Subcutaneous adipose tissue (tissue), 4 donors: Measurements from ENCODE around the gene PLEKHM3. TPM values are rescaled to one million over a fixed set of nuclear protein-coding genes. Genes with fewer than 3 reads are reported as not detected.

ENCODE experiments used
- total RNA-seq, 4 donors: library from RNA; depleted of rRNA; stranded (reverse); fragments of >200 nt; gene quantifications; one replicate each; pipeline ENCODE4 v1.1.0, GENCODE V29; 2016
- TF ChIP-seq, protein P1 (sequence below): fragments of 450-650 bp; IDR thresholded peaks from one replicate; pipeline ENCODE4 v1.5.1; 2016; ENCODE audit warnings: low read depth, mild to moderate bottlenecking, control low read depth, antibody characterized with exemption, moderate library complexity

PLEKHM3 gene
- total RNA-seq, 4 donors from 2014 or later = 24.6 to 36.0 (median 26.2) TPM

DNA sequence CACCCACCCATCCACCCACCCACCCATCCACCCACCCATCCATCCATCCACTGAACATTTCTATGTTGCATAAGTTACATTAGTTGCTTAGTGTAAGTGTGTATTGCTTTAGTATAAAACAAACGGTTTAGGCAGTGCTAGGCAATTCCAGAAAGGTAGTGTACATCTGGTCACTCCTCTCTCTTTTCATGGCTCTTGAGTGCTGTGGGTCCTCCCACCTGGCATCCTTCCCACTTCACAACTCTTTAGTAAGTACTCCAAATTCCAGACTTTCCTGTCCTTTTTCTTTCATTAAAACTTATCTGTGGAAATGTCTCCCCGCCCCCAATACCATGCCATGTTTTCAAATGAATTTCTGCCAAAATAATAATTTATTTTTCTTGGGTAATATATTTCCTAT is 122.5 kb downstream of the PLEKHM3 start:
- TF ChIP-seq, protein P1, sequence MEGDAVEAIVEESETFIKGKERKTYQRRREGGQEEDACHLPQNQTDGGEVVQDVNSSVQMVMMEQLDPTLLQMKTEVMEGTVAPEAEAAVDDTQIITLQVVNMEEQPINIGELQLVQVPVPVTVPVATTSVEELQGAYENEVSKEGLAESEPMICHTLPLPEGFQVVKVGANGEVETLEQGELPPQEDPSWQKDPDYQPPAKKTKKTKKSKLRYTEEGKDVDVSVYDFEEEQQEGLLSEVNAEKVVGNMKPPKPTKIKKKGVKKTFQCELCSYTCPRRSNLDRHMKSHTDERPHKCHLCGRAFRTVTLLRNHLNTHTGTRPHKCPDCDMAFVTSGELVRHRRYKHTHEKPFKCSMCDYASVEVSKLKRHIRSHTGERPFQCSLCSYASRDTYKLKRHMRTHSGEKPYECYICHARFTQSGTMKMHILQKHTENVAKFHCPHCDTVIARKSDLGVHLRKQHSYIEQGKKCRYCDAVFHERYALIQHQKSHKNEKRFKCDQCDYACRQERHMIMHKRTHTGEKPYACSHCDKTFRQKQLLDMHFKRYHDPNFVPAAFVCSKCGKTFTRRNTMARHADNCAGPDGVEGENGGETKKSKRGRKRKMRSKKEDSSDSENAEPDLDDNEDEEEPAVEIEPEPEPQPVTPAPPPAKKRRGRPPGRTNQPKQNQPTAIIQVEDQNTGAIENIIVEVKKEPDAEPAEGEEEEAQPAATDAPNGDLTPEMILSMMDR = no peak

DNA sequence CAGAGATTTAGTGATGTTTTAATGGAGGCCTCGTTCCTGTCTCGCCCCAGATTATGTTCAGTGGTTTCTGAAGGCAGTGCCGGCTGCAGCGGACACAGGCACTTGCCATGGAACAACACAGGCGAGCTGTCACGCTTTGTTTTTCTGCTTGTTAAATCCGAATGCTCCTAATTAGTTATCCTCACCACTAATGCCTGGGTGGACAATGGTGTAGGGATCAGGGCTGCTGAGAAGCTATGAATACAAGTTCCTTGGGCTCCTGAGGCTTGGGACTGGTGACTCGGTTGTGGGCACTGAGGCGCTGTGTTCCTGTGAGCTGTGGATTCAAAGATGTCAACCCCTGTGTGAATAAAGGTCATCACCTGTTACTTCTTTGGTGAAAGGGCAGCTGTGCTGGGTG is 123.5 kb downstream of the PLEKHM3 start:
- TF ChIP-seq, protein P1 = no peak

DNA sequence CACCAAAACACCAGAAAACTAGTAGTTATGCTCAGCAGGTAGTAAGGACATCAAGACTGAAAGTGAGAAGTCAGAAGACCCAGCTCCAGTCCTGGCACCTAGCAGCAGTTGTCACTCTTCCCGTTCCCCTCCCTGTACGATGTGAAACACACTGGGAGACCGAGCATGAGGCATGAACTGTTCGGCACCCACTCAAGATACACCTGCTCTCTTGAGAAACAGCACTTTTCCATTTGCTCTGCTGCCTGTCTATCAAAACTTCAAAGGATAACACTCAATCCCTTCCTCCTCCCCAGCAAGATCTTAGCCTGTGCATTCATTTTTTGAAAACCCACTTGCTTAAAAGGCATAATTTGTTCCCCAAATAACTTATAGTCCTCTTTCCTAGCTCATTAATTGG is 123.9 kb downstream of the PLEKHM3 start:
- TF ChIP-seq, protein P1 = no peak

DNA sequence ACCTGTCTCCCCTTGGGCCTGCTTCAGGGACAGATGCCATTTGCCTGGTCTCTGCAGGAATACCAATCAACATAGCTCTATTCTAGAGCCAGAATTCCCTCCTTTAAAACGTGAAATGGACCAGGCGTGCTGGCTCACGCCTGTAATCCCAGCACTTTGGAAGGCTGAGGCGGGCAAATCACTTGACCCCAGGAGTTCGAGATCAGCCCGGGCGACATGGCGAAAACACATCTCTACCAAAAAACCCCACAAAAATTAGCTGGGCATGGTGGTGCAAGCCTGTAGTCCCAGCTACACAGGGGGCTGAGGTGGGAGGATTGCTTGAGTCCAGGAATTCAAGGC is 127.0 kb downstream of the PLEKHM3 start:
- TF ChIP-seq, protein P1 = no peak

DNA sequence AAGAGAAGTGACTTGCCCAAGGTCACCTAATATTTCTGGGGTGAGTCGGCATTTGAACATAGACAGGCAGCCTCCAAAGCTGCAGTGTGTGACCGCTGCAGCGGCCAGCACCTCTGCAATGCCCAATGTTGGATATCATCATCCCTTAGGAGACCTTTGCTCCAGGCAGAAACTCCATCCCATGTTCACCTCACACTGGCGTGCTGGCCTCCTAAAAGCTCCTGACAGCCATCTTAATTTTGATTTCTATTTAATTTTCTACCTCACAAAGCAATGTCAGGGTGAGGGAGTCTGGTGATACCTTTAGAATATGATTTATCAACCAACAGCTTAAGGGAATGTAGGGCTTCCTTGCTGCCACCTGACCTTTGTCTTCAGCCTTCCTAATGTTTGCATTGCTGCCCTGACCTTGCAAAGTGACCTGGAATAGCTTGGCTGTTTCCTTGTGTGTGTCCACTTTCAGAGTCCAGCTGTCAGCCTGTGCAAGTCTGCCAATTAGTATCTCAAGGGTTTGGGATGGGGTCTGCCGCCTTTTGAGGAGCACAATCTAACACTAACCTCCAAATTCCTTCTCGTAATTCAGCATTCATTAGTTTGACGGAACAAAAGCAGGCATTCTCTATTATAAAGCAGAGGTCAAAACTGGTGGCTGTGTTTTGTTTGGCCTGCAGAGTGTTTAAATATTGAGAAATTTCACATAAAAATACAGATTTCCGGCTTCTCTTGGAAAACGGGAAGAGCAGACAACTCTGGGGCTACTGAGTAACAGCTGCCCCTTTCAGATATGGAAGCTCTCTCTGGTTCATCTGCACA is 127.6 kb downstream of the PLEKHM3 start:
- TF ChIP-seq, protein P1 = no peak

DNA sequence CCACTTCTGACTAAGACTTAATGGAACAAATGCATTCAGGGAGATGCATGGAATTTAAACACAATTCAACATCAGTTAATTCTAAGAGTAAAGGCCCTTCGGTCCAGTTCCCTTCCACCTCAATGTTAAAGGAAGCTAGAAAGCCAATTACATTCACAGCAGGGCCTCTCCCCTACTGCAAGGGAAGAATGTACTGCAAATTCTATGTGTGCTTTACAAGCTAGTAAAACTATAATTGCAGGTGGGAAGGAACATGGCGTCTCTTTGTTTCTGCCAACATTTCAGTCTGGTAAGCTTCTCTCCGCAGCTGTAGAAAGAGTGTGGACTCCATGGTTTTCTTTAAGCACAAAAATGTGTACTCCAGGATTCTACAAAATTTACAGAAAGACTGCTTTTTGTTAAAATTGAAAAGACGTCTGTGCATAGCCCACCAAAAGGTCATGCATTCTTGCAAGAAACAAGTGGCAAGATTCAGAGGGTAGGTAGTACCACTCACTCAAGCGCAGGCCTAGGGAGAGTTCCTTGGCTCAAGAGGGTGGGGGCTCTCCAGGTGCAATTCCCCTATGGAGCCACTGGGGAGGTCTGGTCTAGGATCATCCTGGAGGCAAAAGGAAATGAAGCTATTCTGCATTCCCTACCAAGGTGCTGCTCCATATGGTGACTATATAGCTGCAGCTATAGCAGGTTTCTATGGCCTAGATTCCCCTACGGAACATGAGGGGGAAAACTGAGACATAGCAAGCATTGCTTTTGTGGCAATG is 128.6 kb downstream of the PLEKHM3 start:
- TF ChIP-seq, protein P1 = no peak

DNA sequence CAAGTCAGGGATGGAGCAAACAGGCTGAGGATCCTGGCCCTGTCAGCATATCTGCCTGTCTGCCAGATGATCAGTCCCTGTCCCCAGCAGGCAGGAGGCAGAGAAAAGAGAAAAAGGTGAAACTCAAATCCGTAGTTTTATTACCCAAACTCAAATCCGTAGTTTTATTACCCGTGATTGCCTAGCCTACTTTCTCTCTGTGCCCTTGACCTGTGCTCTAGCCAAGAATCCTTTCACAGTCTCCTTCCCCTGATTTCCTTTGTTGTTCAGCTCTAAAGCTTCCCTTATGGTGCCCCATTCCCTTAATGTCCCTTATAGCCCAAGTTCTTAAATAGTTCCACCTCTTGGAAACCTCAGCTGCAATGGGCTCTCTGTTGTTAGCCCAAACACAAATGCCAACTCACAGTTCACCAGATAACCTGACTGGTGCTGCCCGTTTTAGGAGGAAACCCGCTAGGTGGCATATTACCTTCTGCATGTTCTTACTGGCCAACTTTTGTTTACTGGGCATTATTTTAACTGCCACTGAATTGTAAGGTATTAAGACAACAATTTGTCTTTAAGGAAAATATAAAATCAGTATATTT is 130.0 kb downstream of the PLEKHM3 start:
- TF ChIP-seq, protein P1 = no peak
